GM23248 (cell line): Measurements from ENCODE around the gene RHBDF2. TPM values are rescaled to one million over a fixed set of nuclear protein-coding genes. Genes with fewer than 3 reads are reported as not detected.
A peak's percentile ranks its signal among the peaks of the same experiment; 100 is the strongest.

Experiments
- DNase-seq: peaks from one replicate; pipeline ENCODE4 v3.0.0-alpha.2; 2015
- H2AFZ ChIP-seq: fragments of 200-600 bp; sonication (generic); 2 replicates; pipeline ENCODE4 v1.6.1; 2016; ENCODE audit warnings: antibody characterized with exemption
- H3F3A ChIP-seq: fragments of 200-600 bp; sonication (generic); 2 replicates; pipeline ENCODE4 v1.6.1; 2016; ENCODE audit warnings: mild to moderate bottlenecking, antibody characterized with exemption, mixed run types; ENCODE audit not compliant: insufficient read depth
- H3K27ac ChIP-seq: fragments of 200-600 bp; sonication (generic); 2 replicates; pipeline ENCODE4 v1.5.1; 2016; ENCODE audit warnings: mild to moderate bottlenecking
- H3K27me3 ChIP-seq: fragments of 200-600 bp; sonication (generic); replicated peaks from 2 replicates; pipeline ENCODE4 v1.6.1; 2016; ENCODE audit warnings: mild to moderate bottlenecking; ENCODE audit not compliant: insufficient read depth
- H3K36me3 ChIP-seq: fragments of 200-600 bp; sonication (generic); 2 replicates; pipeline ENCODE4 v1.6.1; 2016; ENCODE audit warnings: low read depth, mild to moderate bottlenecking
- H3K4me1 ChIP-seq: fragments of 200-600 bp; sonication (generic); 2 replicates; pipeline ENCODE4 v1.6.1; 2016; ENCODE audit warnings: mild to moderate bottlenecking; ENCODE audit not compliant: insufficient read depth
- H3K4me2 ChIP-seq: fragments of 200-600 bp; sonication (generic); one replicate; pipeline ENCODE4 v1.6.1; 2016; ENCODE audit warnings: mild to moderate bottlenecking; ENCODE audit not compliant: unreplicated experiment
- H3K4me3 ChIP-seq: fragments of 200-600 bp; sonication (generic); 2 replicates; pipeline ENCODE4 v1.5.1; 2016; ENCODE audit warnings: mild to moderate bottlenecking
- H3K79me2 ChIP-seq: fragments of 200-600 bp; sonication (generic); 2 replicates; pipeline ENCODE4 v1.6.1; 2016; ENCODE audit warnings: mild to moderate bottlenecking; ENCODE audit not compliant: insufficient read depth
- H3K9ac ChIP-seq: fragments of 200-600 bp; sonication (generic); 2 replicates; pipeline ENCODE4 v1.6.1; 2016; ENCODE audit warnings: mild to moderate bottlenecking
- H3K9me2 ChIP-seq: fragments of 200-600 bp; sonication (generic); 2 replicates; pipeline ENCODE4 v1.6.1; 2016; ENCODE audit warnings: mixed run types, mild to moderate bottlenecking, moderate library complexity; ENCODE audit not compliant: insufficient read depth
- H3K9me3 ChIP-seq: fragments of 200-600 bp; sonication (generic); one replicate; pipeline ENCODE4 v1.6.1; 2017; ENCODE audit warnings: low read depth
- H4K20me1 ChIP-seq: fragments of 200-600 bp; sonication (generic); 2 replicates; pipeline ENCODE4 v1.6.0; 2016; ENCODE audit not compliant: insufficient read depth
- EZH2 ChIP-seq: fragments of 200-600 bp; sonication (generic); IDR thresholded peaks from 2 replicates; pipeline ENCODE4 v1.6.1; 2018; ENCODE audit warnings: antibody characterized with exemption, mild to moderate bottlenecking; ENCODE audit not compliant: insufficient read depth, poor library complexity, severe bottlenecking
- EZH2phosphoT487 ChIP-seq: fragments of 200-600 bp; sonication (generic); IDR thresholded peaks from 2 replicates; pipeline ENCODE4 v1.6.1; 2018; ENCODE audit warnings: antibody characterized with exemption, moderate library complexity, mild to moderate bottlenecking, low read depth; ENCODE audit not compliant: insufficient read depth
- WGBS, 2 experiments: methylation state at CpG; one replicate each; pipeline ENCODE4 v1.1.6; 2015 to 2017; ENCODE audit warnings: low lambda C conversion rate in 2 of 2, low coverage in 1 of 2; ENCODE audit errors: missing lambda C conversion rate in 2 of 2; 5-methylcytosine and 5-hydroxymethylcytosine counted together
- in situ Hi-C: fragments of 300-500 bp; cut with MboI; formaldehyde crosslinking; loops from 2 replicates; pipeline ENCODE4 v1.15.0; 2020
- polyA plus RNA-seq: library from polyadenylated mRNA; unstranded; fragments of >200 nt; fragmentation: Nextera tagmentation; extraction: Ambion mirVana; gene quantifications from 2 replicates; pipeline ENCODE4 v1.2.1, GENCODE V29; 2016
- total RNA-seq: library from RNA; depleted of rRNA; stranded (reverse); fragments of >200 nt; shearing (Covaris generic); gene quantifications from 2 replicates; pipeline ENCODE4 v1.2.3, GENCODE V29; 2014

RHBDF2 gene
- total and polyA plus RNA-seq, 2 experiments from 2014 or later, result 8.9 to 12.7 TPM

DNA sequence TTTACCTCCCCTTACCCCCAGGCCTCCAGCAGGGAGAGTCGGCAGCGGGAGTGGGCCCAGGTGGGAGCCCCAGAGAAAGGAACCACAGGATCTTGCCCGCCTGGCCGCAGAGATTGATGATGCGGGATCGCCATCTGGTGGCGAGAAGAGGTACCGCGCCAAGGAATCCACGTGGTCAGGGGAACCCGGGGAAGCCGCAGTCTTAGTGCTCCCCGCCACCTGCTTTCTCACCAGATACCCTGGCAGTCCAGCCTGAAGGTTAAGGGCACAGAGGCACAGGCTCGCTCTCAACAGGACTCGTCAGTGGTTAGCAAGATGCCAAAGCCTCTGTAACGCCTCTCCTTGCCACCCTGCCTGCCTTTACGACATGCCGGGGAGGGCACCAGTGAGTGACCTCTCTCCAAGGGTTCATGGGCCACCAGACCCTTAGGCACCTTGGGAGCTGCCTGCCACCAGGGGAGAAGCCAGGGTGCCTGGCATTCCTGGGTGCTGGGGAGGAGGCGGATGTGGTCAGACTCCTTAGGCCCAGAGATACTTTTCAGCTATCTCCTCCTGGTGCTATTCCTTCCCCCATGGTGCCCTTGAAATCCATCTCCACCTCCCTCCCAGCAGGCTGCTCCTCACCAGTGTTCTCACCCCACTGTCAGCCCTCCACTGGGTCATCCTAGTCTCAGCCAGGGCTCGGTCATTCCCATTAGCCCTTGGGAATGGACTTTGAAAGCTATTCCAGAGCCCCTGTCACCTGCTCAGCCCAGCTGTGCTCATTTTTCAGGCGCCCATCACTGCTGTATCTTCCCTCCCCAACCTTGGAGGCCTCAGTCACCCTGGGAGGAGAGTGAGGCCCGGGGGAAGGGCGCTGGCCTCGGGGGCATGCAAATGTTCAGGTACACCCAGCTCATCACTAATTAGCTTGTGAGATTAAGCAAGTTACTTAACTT is 5.5 kb upstream of the RHBDF2 start:
- DNase-seq, result peak; percentile 78
- in situ Hi-C loops, result loop anchor here (5.0 kb wide), 1 partner anchor 39 kb away; the partner anchor contains the start of gene AANAT
- Histone ChIP-seq H3K27ac (no peak overlapping the region), H3K4me1 (peaks cover 9% of the 10 kb centered on the region; the same call in 1 of the 2 replicates), H3K79me2 (no peaks in the 10 kb centered on the region), H2AFZ (peak overlapping the region; percentile 58; the same call in 1 of the 2 replicates), H3K4me3 (no peak overlapping the region), H3K9me2 (no peaks in the 10 kb centered on the region), H3K36me3 (no peaks in the 10 kb centered on the region), H3K27me3 (no peaks in the 10 kb centered on the region), H3K4me2 (no peak overlapping the region), H3F3A (no peaks in the 10 kb centered on the region), H3K9me3 (no peaks in the 10 kb centered on the region), H3K9ac (no peak overlapping the region), H4K20me1 (no peaks in the 10 kb centered on the region)
- 28 to 31% methylated on average over 24 of the region's 24 CpGs for WGBS, 2 experiments
- TF ChIP-seq EZH2phosphoT487 (no peak), EZH2 (no peak)

DNA sequence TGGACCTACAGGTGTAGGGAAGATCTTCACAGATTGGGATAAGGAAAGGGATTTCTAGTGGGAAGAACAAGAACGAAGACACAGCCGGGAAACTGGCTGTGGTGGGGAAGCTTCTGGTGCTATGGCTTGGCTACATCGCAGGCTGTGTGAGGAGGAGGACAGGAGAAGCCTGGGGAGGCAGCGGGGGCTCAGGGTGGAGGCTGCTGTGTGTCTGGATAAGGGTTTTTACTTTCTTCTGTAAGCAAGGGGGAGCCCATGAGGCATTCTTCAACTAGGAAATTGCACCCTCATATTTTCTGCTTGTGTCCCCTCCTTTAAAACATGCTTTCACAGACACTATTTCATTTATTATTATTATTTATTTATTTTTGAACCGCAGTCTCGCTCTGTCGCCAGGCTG is 2.9 kb upstream of the RHBDF2 start:
- Histone ChIP-seq H3K79me2 (no peaks in the 10 kb centered on the region), H3K4me3 (no peak overlapping the region), H3F3A (peaks cover 3% of the 10 kb centered on the region; the same call in 1 of the 2 replicates), H4K20me1 (no peaks in the 10 kb centered on the region), H3K36me3 (no peaks in the 10 kb centered on the region), H3K27ac (no peak overlapping the region), H3K9me2 (no peaks in the 10 kb centered on the region), H3K9me3 (no peaks in the 10 kb centered on the region), H3K9ac (no peak overlapping the region), H3K27me3 (no peaks in the 10 kb centered on the region), H3K4me1 (no peaks in the 10 kb centered on the region; the same call in 1 of the 2 replicates), H3K4me2 (no peak overlapping the region), H2AFZ (no peak overlapping the region)
- in situ Hi-C loops, result no loop called here
- no peak for DNase-seq
- TF ChIP-seq EZH2phosphoT487 (no peak), EZH2 (no peak)
- 85 to 91% methylated on average over 7 of the region's 7 CpGs for WGBS, 2 experiments

DNA sequence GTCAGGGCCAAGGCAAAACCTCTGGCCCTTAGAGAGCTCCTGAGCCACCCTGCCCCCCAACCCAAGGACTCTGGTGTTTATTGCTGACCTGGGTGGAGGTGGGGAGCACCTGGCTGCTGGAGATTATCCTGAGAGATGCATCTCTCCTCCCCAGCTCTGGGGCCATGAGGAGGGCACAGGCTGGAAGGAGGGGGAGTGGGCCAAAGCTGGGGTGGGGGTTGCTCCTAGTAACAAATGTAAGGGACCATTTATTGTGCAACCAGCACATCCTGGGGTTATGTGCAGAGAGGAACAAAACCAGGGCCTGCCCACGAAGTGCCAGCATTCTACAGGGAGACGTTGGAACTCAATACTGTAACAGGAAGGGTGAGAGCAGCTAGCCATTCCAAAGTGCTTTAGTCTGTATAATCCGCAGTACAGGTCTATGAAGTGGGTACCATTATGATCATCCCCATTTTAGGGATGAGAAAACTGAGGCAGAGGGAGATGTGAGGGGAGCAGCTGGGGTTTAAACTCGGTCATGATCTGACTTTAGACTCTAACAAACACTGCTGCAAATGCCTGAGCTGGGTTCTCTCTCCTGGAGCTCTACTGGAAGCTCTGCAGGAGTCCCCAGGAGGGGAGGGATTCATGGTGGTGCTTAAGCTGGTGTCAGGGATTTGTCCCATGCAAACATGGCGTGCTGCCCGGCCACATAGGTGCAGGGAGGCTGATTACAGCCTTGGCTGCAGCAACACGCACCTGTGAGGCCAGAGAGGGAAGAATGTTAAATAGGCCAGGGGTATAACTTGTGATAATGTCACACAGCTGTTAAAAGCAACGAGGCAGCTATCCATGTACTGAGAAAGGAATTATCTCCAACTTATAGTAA is 1.4 kb upstream of the RHBDF2 start:
- Histone ChIP-seq H3K79me2 (peaks cover 2% of the 10 kb centered on the region), H3K27ac (no peak overlapping the region), H3F3A (peaks cover 6% of the 10 kb centered on the region; the same call in 1 of the 2 replicates), H3K36me3 (no peaks in the 10 kb centered on the region), H3K4me3 (no peak overlapping the region), H3K4me1 (peaks cover 9% of the 10 kb centered on the region), H3K27me3 (no peaks in the 10 kb centered on the region), H3K4me2 (no peak overlapping the region), H3K9me2 (no peaks in the 10 kb centered on the region), H3K9me3 (no peaks in the 10 kb centered on the region), H3K9ac (no peak overlapping the region), H2AFZ (peak overlapping the region; percentile 83; the same call in 1 of the 2 replicates), H4K20me1 (no peaks in the 10 kb centered on the region)
- WGBS, 2 experiments, result 77 to 82% methylated on average over 8 of the region's 8 CpGs
- in situ Hi-C loops, result no loop called here
- TF ChIP-seq EZH2, result no peak
- no peak for TF ChIP-seq EZH2phosphoT487
- DNase-seq, result no peak

DNA sequence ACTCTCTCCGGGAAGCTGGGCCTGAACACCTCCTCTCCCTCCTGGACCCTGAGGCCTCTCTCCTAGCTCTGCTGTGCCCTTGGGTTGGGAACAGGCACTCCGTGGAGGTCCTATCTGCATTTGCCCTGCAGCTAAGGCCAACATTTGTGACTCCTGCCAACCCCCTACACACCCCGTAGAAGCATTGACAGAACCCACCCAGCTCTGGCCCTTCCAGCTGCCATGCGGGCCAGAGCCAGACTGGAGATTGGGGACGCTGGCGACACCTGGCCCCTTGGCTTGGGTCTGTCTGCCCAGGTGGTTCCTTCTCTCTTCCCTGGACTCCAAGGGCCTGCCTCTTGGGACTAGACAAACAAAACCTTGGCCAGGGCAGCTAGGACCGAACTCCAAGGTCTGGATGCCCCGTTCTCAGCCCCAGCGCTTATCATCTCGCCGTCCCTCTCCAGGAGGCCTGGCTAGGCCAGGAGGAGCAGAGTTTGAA is 644 bp upstream of the RHBDF2 start:
- peak overlapping the region; percentile 63 for H3K4me2 ChIP-seq
- no peaks in the 10 kb centered on the region for H4K20me1 ChIP-seq
- no peak for TF ChIP-seq EZH2
- no peak for TF ChIP-seq EZH2phosphoT487
- in situ Hi-C loops, result no loop called here
- no peak for DNase-seq
- peak overlapping the region; percentile 74 for H3K4me3 ChIP-seq
- no peak overlapping the region for H3K27ac ChIP-seq
- WGBS, 2 experiments, result 88 to 90% methylated on average over 11 of the region's 11 CpGs
- no peaks in the 10 kb centered on the region for H3K9me3 ChIP-seq
- no peaks in the 10 kb centered on the region for H3K9me2 ChIP-seq
- H3K9ac ChIP-seq, result peak overlapping the region; percentile 68
- peaks cover 5% of the 10 kb centered on the region for H3K79me2 ChIP-seq
- peaks cover 9% of the 10 kb centered on the region for H3K4me1 ChIP-seq
- H3K27me3 ChIP-seq, result no peaks in the 10 kb centered on the region
- peaks cover 6% of the 10 kb centered on the region; the same call in 1 of the 2 replicates for H3F3A ChIP-seq
- H3K36me3 ChIP-seq, result no peaks in the 10 kb centered on the region
- peak overlapping the region; percentile 83 for H2AFZ ChIP-seq
